Cardiac fibroblast (primary cell): ENCODE measurements around the gene RIMOC1.

Experiments
- DNase-seq, 2 donors: peaks; one replicate each; pipeline versions ENCODE4 v3.0.0 to v3.0.0-alpha.2; 2010; ENCODE audit warnings: low read depth in 2 of 2
- H3K4me3 ChIP-seq, 2 donors: replicated peaks in 1 of 2; 1 replicate in 1 of 2; 2 replicates in 1 of 2; pipeline ENCODE4 v1.5.1; 2011; ENCODE audit warnings: low read depth in 2 of 2, low read length in 2 of 2, mild to moderate bottlenecking in 2 of 2, moderate library complexity in 1 of 2
- TF ChIP-seq, protein P1 (sequence below): IDR thresholded peaks from one replicate; pipeline ENCODE4 v1.5.1; 2011; ENCODE audit warnings: low read depth, mild to moderate bottlenecking, low read length, inconsistent platforms

Gene RIMOC1, protein sequence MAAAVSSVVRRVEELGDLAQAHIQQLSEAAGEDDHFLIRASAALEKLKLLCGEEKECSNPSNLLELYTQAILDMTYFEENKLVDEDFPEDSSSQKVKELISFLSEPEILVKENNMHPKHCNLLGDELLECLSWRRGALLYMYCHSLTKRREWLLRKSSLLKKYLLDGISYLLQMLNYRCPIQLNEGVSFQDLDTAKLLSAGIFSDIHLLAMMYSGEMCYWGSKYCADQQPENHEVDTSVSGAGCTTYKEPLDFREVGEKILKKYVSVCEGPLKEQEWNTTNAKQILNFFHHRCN

DNA sequence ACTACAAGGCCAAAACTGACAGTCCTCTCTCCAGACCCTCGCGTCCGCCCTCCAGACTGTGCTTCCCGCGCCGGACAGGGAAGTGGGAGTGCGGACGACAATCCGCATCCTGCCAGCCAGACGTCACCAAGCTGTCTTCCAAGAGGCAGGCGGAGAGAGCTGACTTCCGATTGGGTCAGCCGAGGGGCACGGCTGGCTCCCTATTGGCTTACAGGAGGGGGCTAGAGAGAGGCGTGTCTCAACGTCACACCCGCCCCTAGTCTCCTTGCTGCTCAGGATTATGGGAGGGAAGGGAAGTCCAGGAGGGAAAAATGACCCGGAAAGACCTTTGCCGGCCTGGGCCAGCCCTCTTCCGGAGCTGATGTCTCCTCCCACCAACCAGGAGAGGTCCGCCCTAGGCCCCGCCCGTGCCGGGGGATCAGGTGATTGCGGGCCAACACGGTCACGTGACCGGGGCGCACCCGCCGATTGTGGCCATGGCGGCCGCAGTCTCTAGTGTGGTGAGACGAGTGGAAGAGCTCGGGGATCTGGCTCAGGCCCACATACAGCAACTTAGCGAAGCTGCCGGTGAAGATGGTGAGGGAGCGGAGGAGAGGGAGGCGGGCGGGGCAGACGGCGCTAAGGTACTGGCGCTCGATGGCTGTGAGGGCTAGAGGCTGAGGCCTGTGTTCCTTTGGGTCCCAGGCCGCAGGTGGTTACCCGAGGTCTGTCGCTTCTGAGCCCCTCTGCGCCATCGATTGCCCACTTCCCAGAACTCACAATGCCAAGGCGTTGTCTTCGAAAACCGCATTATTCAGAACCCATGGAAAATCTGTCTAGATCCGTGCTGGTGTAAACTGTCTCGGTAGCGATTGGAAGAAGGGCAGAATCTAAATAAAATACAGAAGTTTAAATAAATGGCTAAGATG is at the start of gene RIMOC1:
Gene RIMOC1, plus strand, starts transcription at position 453 of the 908 bp plus-strand sequence. Its CDS starts 24 bp downstream, at position 477.
- TF ChIP-seq, protein P1, sequence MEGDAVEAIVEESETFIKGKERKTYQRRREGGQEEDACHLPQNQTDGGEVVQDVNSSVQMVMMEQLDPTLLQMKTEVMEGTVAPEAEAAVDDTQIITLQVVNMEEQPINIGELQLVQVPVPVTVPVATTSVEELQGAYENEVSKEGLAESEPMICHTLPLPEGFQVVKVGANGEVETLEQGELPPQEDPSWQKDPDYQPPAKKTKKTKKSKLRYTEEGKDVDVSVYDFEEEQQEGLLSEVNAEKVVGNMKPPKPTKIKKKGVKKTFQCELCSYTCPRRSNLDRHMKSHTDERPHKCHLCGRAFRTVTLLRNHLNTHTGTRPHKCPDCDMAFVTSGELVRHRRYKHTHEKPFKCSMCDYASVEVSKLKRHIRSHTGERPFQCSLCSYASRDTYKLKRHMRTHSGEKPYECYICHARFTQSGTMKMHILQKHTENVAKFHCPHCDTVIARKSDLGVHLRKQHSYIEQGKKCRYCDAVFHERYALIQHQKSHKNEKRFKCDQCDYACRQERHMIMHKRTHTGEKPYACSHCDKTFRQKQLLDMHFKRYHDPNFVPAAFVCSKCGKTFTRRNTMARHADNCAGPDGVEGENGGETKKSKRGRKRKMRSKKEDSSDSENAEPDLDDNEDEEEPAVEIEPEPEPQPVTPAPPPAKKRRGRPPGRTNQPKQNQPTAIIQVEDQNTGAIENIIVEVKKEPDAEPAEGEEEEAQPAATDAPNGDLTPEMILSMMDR = no peak
- peak within 1 kb of the TSS; percentile 83 to 92 for H3K4me3 ChIP-seq
- peak; percentile 100 for DNase-seq

DNA sequence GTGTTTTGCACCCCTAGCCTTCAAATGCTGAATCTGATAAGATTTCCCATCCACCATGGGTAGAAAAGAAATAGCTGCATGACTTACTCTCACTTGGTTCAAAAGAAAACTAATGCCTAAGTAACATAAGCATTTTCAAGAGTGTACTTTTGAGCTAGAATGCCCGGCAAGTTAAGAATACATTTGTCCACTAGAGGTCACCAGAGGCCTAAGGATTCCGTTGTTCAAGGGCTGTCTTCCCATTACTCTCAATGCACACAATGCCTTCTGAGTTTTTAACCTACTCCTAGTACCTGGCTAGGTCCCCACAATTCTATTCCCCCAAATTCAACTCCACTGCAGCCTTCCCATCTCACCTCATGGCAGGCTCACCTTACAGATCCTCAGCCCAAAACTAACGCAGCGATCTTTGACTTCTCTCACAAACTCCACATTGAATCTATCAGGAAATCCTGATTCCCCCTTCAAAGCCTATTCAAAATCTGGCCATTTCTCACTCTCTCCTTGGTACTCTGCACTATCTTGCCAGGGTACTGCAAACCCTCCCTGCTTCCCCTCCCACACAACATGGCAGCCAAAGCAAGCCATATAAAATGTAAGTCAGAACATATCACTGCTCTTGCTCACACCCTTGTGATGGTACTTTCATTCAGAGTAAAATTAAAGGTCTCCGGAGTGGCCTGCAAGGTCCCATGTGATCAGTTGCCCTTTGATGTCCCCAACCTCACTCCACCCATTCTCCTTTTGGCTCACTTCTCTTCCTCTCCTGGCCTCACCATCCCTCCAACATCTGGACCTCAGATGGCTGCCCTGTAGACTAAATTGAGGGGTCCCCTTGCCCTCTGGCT is 47.3 kb upstream of the RIMOC1 start:
- no peak overlapping the region for H3K4me3 ChIP-seq
- TF ChIP-seq, protein P1 = peak; percentile 64
- DNase-seq = peak; percentile 83 to 85

DNA sequence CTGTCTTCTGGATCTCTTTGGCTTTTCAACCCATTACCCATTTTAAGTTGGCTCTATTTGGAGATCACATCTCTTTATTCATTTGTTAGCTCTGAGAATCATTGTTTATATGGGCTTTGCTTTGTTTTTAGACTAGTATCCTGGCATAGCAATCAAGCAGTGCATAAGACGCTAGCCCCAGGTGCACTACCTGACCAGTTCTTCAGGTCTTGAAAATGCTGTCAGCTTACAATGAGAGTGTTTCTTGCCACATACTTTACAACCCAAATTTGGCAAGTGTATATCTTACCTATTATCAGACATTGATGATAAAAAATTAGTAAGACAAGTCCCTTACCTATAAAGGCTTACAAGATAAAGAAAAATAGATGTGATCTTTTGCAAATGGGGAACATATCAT is 46.2 kb upstream of the RIMOC1 start:
- TF ChIP-seq, protein P1 = no peak
- H3K4me3 ChIP-seq = no peak overlapping the region
- DNase-seq = no peak

DNA sequence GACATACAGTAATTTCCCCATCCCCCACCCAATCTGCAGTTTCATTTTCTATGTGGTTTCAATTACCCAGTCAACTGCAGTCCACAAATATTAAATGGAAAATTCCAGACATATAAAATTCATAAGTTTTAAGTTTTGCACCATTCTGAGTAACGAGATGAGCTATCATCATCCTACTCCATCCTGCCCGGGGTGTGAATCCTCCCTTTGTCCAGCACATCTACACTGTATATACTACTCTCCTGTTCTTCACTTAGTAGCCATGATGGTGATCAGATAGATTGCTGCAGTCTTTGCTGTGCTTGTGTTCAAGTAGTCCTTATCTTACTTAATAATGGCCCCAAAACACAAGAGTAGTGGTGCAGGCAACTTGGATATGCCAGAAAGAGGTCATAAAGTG is 45.3 kb upstream of the RIMOC1 start:
- TF ChIP-seq, protein P1 = no peak
- H3K4me3 ChIP-seq = no peak overlapping the region
- no peak for DNase-seq

DNA sequence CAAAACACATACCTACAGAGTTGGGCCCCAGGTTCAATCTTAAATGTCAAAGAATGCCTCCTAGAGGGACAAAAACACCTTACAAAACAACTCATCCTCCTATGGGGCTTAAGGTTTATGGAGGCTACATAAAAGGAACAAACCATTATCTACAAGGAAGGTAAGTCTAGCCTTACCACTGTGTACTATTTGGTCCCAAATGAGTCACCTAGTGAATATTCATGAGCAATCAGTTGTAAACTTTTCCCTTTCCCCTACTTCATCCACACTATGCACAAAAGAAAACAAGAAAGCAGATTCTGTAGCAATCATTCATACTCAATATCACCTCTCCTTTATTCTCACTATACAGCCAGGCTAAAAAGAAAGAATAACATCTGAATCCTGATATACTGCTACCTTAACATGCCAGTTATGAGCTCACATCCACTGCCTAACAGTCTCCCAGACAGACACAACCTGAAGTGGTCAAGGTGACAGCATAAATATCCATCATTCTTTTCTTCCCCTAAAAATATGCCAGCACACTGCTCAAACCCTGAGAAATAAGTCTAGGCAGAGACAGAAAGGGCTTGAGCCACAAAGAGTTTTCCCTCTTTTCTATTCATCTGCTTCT is 40.2 kb upstream of the RIMOC1 start:
- DNase-seq = peak; percentile 15 to 61
- no peak overlapping the region for H3K4me3 ChIP-seq
- TF ChIP-seq, protein P1 = no peak
